ENCODE data around the gene NRL.

DNA sequence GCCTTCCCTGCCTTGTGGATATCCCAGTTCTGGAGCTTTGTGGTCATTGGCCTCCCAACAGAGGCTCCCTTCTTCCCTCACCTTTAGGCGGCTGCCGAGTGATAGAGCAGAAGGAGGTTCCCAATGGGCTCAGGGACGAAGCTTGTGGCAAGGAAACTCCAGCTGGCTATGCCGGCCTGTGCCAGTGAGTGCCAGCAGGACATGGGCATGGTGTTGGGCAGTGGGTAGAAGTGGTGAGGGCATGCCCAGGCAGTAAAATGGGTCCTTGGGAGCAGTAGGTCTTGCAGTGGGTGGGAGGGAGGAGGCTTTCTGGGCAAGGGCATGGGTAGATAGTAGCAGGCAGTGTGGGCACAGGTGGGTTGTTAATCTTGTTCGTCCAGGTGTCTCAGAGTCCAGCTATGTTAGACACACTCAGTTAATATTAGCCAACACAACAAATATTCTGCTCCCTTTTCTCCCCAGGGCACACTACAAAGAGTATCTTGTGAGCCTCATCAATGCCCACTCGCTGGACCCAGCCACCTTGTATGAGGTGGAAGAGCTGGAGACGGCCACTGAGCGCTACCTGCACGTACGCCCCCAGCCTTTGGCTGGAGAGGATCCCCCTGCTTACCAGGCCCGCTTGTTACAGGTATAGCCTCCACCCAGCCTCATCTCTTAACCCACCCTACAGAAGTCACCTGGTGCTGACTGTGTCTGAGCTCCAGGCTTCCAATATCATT is 45.2 kb upstream of the NRL start:
- TF ChIP-seq, protein P1, sequence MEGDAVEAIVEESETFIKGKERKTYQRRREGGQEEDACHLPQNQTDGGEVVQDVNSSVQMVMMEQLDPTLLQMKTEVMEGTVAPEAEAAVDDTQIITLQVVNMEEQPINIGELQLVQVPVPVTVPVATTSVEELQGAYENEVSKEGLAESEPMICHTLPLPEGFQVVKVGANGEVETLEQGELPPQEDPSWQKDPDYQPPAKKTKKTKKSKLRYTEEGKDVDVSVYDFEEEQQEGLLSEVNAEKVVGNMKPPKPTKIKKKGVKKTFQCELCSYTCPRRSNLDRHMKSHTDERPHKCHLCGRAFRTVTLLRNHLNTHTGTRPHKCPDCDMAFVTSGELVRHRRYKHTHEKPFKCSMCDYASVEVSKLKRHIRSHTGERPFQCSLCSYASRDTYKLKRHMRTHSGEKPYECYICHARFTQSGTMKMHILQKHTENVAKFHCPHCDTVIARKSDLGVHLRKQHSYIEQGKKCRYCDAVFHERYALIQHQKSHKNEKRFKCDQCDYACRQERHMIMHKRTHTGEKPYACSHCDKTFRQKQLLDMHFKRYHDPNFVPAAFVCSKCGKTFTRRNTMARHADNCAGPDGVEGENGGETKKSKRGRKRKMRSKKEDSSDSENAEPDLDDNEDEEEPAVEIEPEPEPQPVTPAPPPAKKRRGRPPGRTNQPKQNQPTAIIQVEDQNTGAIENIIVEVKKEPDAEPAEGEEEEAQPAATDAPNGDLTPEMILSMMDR (conservative IDR thresholded peaks at IDR 0.05), result no peak
- no peak for TF ChIP-seq ZFX (IDR thresholded peaks at IDR 0.05)
